Measurements from ENCODE around the gene PDGFRA. TPM values are rescaled to one million over a fixed set of nuclear protein-coding genes. Genes with fewer than 3 reads are reported as not detected.
A peak's percentile ranks its signal among the peaks of the same experiment; 100 is the strongest.

The PDGFRA gene
- total RNA-seq, 1 experiment from 2014 or later = 0.25 TPM

- H3K79me2 ChIP-seq (ENCODE audit: insufficient read depth, low read length) = no peaks in the 10 kb centered on the region
- H3K9ac ChIP-seq (ENCODE audit: low read length) = no peak overlapping the region
- RAD21 ChIA-PET (ENCODE audit: low non-redundant PET in 1 of 2, low total read pairs in 2 of 2, uncharacterized antibody in 2 of 2, unreplicated experiment in 2 of 2) = no interaction called here
- no peak for DNase-seq (ENCODE audit: low read depth, low spot score)
- H3K36me3 ChIP-seq (ENCODE audit: control insufficient read depth in 1 of 2, insufficient read depth in 2 of 2, low read length in 2 of 2) = no peaks in the 10 kb centered on the region
- no TSS peak for BruUV-seq (replicated peaks)
- POLR2A ChIA-PET = no interaction called here
- H3K27ac ChIP-seq (ENCODE audit: low read depth, low read length) = no peak overlapping the region
- H3K4me2 ChIP-seq (ENCODE audit: low read length) = no peak overlapping the region
- H4K20me1 ChIP-seq (ENCODE audit: insufficient read depth) = no peaks in the 10 kb centered on the region
- peaks cover 0 to 10% of the 10 kb centered on the region in 2 experiments; a peak in 2 of 4 replicates for H3K4me1 ChIP-seq (ENCODE audit: control insufficient read depth in 1 of 2, insufficient read depth in 2 of 2, low read length in 2 of 2)
- H3K4me3 ChIP-seq (replicated peaks in 1 of 2; ENCODE audit: low read depth in 1 of 2, low read length in 2 of 2) = no peak overlapping the region
- H2AFZ ChIP-seq (ENCODE audit: low read depth, low read length, poor library complexity, severe bottlenecking) = no peak overlapping the region
- no peak for ATAC-seq
- CTCF ChIA-PET = no interaction called here
- TF ChIP-seq EZH2 (IDR thresholded peaks at IDR 0.05) = no peak
- TF ChIP-seq EZH2phosphoT487 (IDR thresholded peaks at IDR 0.05; ENCODE audit: borderline replicate concordance) = no peak
- intact Hi-C loops (cut with micrococcal nuclease) = no loop called here
- H3K9me2 ChIP-seq (ENCODE audit: insufficient read depth) = no peaks in the 10 kb centered on the region
- H3K27me3 ChIP-seq (ENCODE audit: insufficient read depth, low read length) = no peaks in the 10 kb centered on the region
- no peaks in the 10 kb centered on the region for H3K9me3 ChIP-seq (ENCODE audit: control insufficient read depth in 1 of 2, insufficient read depth in 1 of 2, low read depth in 1 of 2, low read length in 2 of 2)
Observed at GRCh38 chr4:54226404-54227255, 2.5 kb upstream of the PDGFRA start.

- no peak for TF ChIP-seq POLR2AphosphoS5 (IDR thresholded peaks at IDR 0.05; ENCODE audit: low read depth, low read length)
- TF ChIP-seq FOSL1 (IDR thresholded peaks at IDR 0.05; ENCODE audit: low read depth) = no peak
- no peak for TF ChIP-seq EZH2 (IDR thresholded peaks at IDR 0.05)
- TF ChIP-seq POLR2A (IDR thresholded peaks at IDR 0.05; ENCODE audit: borderline replicate concordance, extremely low read depth, insufficient read depth, insufficient read length) = no peak
- intact Hi-C loops (cut with micrococcal nuclease) = loop anchor here (1.0 kb wide), 1 partner anchor 319 kb away; no protein-coding TSS in a partner anchor
- H3K9ac ChIP-seq (ENCODE audit: low read length) = no peak overlapping the region
Observed at GRCh38 chr4:54227256-54228055, 1.6 kb upstream of the PDGFRA start.

More at GRCh38 chr4:54227256-54228055, 1.6 kb upstream of the PDGFRA start:
- RAD21 ChIA-PET (ENCODE audit: low non-redundant PET in 1 of 2, low total read pairs in 2 of 2, uncharacterized antibody in 2 of 2, unreplicated experiment in 2 of 2) = no interaction called here
- DNase-seq (ENCODE audit: low read depth, low spot score) = no peak
- BruUV-seq (replicated peaks) = no TSS peak
- H3K4me3 ChIP-seq (replicated peaks in 1 of 2; ENCODE audit: low read depth in 1 of 2, low read length in 2 of 2) = peak overlapping the region; percentile 9 to 51
- H3K4me1 ChIP-seq (ENCODE audit: control insufficient read depth in 1 of 2, insufficient read depth in 2 of 2, low read length in 2 of 2) = peaks cover 0 to 10% of the 10 kb centered on the region in 2 experiments; a peak in 2 of 4 replicates
- POLR2A ChIA-PET = no interaction called here
- H3K36me3 ChIP-seq (ENCODE audit: control insufficient read depth in 1 of 2, insufficient read depth in 2 of 2, low read length in 2 of 2) = no peaks in the 10 kb centered on the region
- H3K9me3 ChIP-seq (ENCODE audit: control insufficient read depth in 1 of 2, insufficient read depth in 1 of 2, low read depth in 1 of 2, low read length in 2 of 2) = no peaks in the 10 kb centered on the region
- H3K27me3 ChIP-seq (ENCODE audit: insufficient read depth, low read length) = no peaks in the 10 kb centered on the region
- CTCF ChIA-PET = interaction anchor here (1.5 to 1.6 kb wide), 2 partner anchors 298 to 322 kb away, joined by 3 to 5 read pairs; no protein-coding TSS in a partner anchor
- peak overlapping the region; percentile 86 for H3K4me2 ChIP-seq (ENCODE audit: low read length)
- no peaks in the 10 kb centered on the region for H4K20me1 ChIP-seq (ENCODE audit: insufficient read depth)
- no peaks in the 10 kb centered on the region for H3K79me2 ChIP-seq (ENCODE audit: insufficient read depth, low read length)
- no peaks in the 10 kb centered on the region for H3K9me2 ChIP-seq (ENCODE audit: insufficient read depth)
- H3K27ac ChIP-seq (ENCODE audit: low read depth, low read length) = no peak overlapping the region
- H2AFZ ChIP-seq (ENCODE audit: low read depth, low read length, poor library complexity, severe bottlenecking) = peak overlapping the region; percentile 95
- peak; percentile 70 for ATAC-seq
